ENCODE results near the gene DOCK6. TPM values are rescaled to one million over a fixed set of nuclear protein-coding genes. Genes with fewer than 3 reads are reported as not detected.

Gene DOCK6
- total and polyA plus RNA-seq, 9 donors, result 12.8 to 60.0 (median 31.4) TPM

DNA sequence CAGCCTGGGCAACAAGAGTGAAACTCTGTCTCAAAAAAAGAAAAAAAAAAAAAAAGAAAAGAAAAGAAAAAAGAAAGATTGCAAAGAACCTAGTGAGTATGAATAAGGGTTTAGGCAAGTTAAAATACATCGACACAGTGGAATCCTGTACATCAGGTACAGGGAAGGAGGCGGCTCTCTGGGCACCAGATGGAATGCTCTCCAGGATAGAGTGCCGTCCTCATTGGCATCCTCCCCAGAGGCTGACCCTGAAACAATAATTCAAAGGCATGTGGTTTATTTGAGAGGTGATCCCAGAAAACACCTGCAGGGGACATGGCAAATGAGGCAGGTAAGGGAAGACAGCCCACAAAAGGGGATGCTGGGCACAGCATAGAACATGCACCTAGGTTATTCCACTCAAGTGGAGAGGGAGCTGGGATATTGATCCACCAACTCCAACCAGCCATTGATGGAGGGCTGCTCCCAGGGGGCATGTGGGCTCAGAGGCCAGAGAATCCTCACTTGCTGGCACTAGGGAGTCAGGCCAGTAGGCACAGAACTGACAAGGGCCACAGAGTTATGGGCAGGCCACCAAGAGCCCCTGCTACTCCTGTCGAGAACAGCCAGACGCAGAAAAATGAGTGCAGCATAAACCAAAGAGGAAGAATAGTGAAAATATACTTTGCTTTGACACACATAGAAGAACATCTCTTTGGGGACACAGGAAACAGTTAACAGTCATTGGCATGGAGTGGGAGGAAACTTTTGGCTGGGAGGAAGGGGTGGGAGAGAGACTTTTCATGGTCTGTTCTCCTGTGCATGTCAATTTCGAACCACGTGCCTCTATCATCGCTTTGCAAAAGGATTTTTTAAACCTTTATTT, 37.9 kb upstream of the DOCK6 start:
- intact Hi-C loops (cut with DNase I), result loop anchor here in 3 of 4 donors (10.0 kb wide), 4 partner anchors 95 to 285 kb away; partner anchors contain the start of gene ELAVL3 (in 1 of the 3)
- Histone ChIP-seq H3K9me3 (no peaks in the 10 kb centered on the region), H3K4me3 (no peak overlapping the region), H3K27me3 (no peaks in the 10 kb centered on the region), H3K27ac (no peak overlapping the region), H3K4me1 (ENCODE audit: insufficient read depth) (no peaks in the 10 kb centered on the region), H3K36me3 (no peaks in the 10 kb centered on the region)
- no peak for TF ChIP-seq EP300 (IDR thresholded peaks at IDR 0.05)
- TF ChIP-seq, protein P1, sequence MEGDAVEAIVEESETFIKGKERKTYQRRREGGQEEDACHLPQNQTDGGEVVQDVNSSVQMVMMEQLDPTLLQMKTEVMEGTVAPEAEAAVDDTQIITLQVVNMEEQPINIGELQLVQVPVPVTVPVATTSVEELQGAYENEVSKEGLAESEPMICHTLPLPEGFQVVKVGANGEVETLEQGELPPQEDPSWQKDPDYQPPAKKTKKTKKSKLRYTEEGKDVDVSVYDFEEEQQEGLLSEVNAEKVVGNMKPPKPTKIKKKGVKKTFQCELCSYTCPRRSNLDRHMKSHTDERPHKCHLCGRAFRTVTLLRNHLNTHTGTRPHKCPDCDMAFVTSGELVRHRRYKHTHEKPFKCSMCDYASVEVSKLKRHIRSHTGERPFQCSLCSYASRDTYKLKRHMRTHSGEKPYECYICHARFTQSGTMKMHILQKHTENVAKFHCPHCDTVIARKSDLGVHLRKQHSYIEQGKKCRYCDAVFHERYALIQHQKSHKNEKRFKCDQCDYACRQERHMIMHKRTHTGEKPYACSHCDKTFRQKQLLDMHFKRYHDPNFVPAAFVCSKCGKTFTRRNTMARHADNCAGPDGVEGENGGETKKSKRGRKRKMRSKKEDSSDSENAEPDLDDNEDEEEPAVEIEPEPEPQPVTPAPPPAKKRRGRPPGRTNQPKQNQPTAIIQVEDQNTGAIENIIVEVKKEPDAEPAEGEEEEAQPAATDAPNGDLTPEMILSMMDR (IDR thresholded peaks at IDR 0.05), result no peak
- no peak for TF ChIP-seq POLR2A (IDR thresholded peaks at IDR 0.05)
- 48 to 60% (median 54%) methylated on average over 8 of the region's 8 CpGs for WGBS, 3 donors
- DNase-seq, result no peak

DNA sequence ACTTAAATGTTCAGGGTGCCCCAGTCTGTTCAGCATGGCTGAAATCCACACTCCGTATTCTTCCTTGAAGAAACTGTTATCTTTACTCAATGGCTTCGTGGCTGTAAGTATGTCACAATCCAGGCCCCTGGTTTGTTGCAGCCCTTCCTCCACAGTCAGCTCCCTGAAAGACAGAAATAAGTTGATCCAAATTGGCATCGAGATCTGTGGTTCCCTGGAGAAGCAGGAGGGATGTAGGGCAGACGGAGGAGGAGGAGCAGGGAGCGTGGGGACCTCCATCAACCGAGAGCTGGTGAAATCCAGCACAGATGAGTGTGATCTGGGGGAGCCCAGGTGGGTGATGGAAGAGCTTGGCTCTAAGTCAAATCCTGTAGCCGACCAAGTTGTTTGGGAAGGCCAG, 33.9 kb upstream of the DOCK6 start:
- H3K9me3 ChIP-seq, result no peaks in the 10 kb centered on the region
- no peak for DNase-seq
- H3K27me3 ChIP-seq, result no peaks in the 10 kb centered on the region
- intact Hi-C loops (cut with DNase I), result loop anchor here in 3 of 4 donors (10.0 kb wide), 4 partner anchors 99 to 289 kb away; partner anchors contain the start of gene ELAVL3 (in 1 of the 3)
- 39 to 56% (median 48%) methylated on average over 7 of the region's 7 CpGs for WGBS, 3 donors
- no peaks in the 10 kb centered on the region for H3K4me1 ChIP-seq (ENCODE audit: insufficient read depth)
- no peaks in the 10 kb centered on the region for H3K36me3 ChIP-seq
- no peak overlapping the region for H3K27ac ChIP-seq
- TF ChIP-seq POLR2A (IDR thresholded peaks at IDR 0.05) (no peak), EP300 (IDR thresholded peaks at IDR 0.05) (no peak)
- TF ChIP-seq, protein P1 (IDR thresholded peaks at IDR 0.05), result no peak
- H3K4me3 ChIP-seq, result no peak overlapping the region

- Histone ChIP-seq H3K27ac (peak within 1 kb of the TSS in 1 of 2 donors; percentile 8), H3K36me3 (no peaks in the 10 kb centered on the region), H3K27me3 (no peaks in the 10 kb centered on the region), H3K4me3 (no peak within 1 kb of the TSS), H3K9me3 (no peaks in the 10 kb centered on the region), H3K4me1 (ENCODE audit: insufficient read depth) (no peaks in the 10 kb centered on the region)
- DNase-seq, result peak in 2 of 5 donors; percentile 26 to 33
- TF ChIP-seq EP300 (IDR thresholded peaks at IDR 0.05) (no peak), POLR2A (IDR thresholded peaks at IDR 0.05) (no peak)
- TF ChIP-seq, protein P1 (IDR thresholded peaks at IDR 0.05), result no peak
- 79 to 91% (median 82%) methylated on average over 8 of the region's 8 CpGs for WGBS, 3 donors
- intact Hi-C loops (cut with DNase I), result loop anchor here in 3 of 4 donors (2.0 to 10.0 kb wide), 5 partner anchors 99 to 289 kb away; partner anchors contain the start of gene ELAVL3 (in 1 of the 3)
Measured at GRCh38 chr19:11295665-11296245, 33.4 kb upstream of the DOCK6 start, which contains the start of gene TSPAN16. TSPAN16 (plus strand) TSS chr19:11296160; CDS start chr19:11296298, 138 bp downstream.

- Histone ChIP-seq H3K36me3 (no peaks in the 10 kb centered on the region), H3K4me3 (no peak overlapping the region), H3K9me3 (no peaks in the 10 kb centered on the region), H3K27ac (no peak overlapping the region), H3K4me1 (ENCODE audit: insufficient read depth) (no peaks in the 10 kb centered on the region), H3K27me3 (no peaks in the 10 kb centered on the region)
- no peak for DNase-seq
- intact Hi-C loops (cut with DNase I), result loop anchor here in 3 of 4 donors (2.0 to 10.0 kb wide), 5 partner anchors 100 to 290 kb away; partner anchors contain the start of gene ELAVL3 (in 1 of the 3)
- TF ChIP-seq POLR2A (IDR thresholded peaks at IDR 0.05) (no peak), EP300 (IDR thresholded peaks at IDR 0.05) (no peak)
- TF ChIP-seq, protein P1 (IDR thresholded peaks at IDR 0.05), result no peak
- 77 to 89% (median 84%) methylated on average over 4 of the region's 4 CpGs for WGBS, 3 donors
Measured at GRCh38 chr19:11295180-11295579, 32.9 kb upstream of the DOCK6 start.

Data from ovary (tissue), 9 donors.